ENCODE data around the gene PHGDH. TPM values are rescaled to one million over a fixed set of nuclear protein-coding genes. Genes with fewer than 3 reads are reported as not detected.
A peak's percentile ranks its signal among the peaks of the same experiment; 100 is the strongest.

Gene PHGDH
- 100 to 1,000 TPM in 1 of 6 experiments, 10 to 100 TPM in 5; 56.4 to 109 (median 87.0) TPM for total RNA-seq (2021; fragmentation: NEBNext Ultra II Directional; extraction: Animal tissue kit (Norgen Biotek cat#: 25700))
- long read RNA-seq, transcript PHGDH-208 (12 exons, 2,096 nt): major isoform, 91 of 112 reads
- long read RNA-seq, partial matches to known transcripts: 3 of 112 reads
- long read RNA-seq, other reads (novel, unspliced or antisense): 9 of 112 reads

GRCh38 chr1:119711804-119712341 lies at the start of gene PHGDH:
TSS of gene PHGDH (plus strand) at chr1:119711934. CDS start at chr1:119712023, 89 bp downstream.
- H3K36me3 Mint-ChIP-seq (ENCODE audit: low read depth): no peaks in the 10 kb centered on the region
- peak within 1 kb of the TSS; percentile 82 for H3K27ac Mint-ChIP-seq
- no peak for TF ChIP-seq CTCF (IDR thresholded peaks at IDR 0.05)
- H3K4me1 Mint-ChIP-seq (ENCODE audit: low read depth): peaks cover 34% of the 10 kb centered on the region
- H3K9me3 Mint-ChIP-seq: no peaks in the 10 kb centered on the region
- peak; percentile 78 for DNase-seq
- peak within 1 kb of the TSS; percentile 97 for H3K4me3 Mint-ChIP-seq
- peaks cover 9% of the 10 kb centered on the region for H3K27me3 Mint-ChIP-seq (ENCODE audit: insufficient read depth)

- Mint-ChIP-seq H3K4me1 (ENCODE audit: low read depth) (peaks cover 6% of the 10 kb centered on the region), H3K36me3 (ENCODE audit: low read depth) (no peaks in the 10 kb centered on the region), H3K4me3 (no peak overlapping the region), H3K9me3 (no peaks in the 10 kb centered on the region), H3K27ac (no peak overlapping the region), H3K27me3 (ENCODE audit: insufficient read depth) (peaks cover 3% of the 10 kb centered on the region)
- TF ChIP-seq CTCF (IDR thresholded peaks at IDR 0.05): no peak
- no peak for DNase-seq
Measured at GRCh38 chr1:119662034-119662437, 49.7 kb upstream of the PHGDH start.

GRCh38 chr1:119664067-119664466 lies 47.7 kb upstream of the PHGDH start:
- H3K4me1 Mint-ChIP-seq (ENCODE audit: low read depth): peaks cover 6% of the 10 kb centered on the region
- no peak overlapping the region for H3K4me3 Mint-ChIP-seq
- no peaks in the 10 kb centered on the region for H3K36me3 Mint-ChIP-seq (ENCODE audit: low read depth)
- no peaks in the 10 kb centered on the region for H3K9me3 Mint-ChIP-seq
- no peak for TF ChIP-seq CTCF (IDR thresholded peaks at IDR 0.05)
- DNase-seq: no peak
- H3K27me3 Mint-ChIP-seq (ENCODE audit: insufficient read depth): peaks cover 3% of the 10 kb centered on the region
- H3K27ac Mint-ChIP-seq: no peak overlapping the region

- Mint-ChIP-seq H3K27ac (no peak overlapping the region), H3K27me3 (ENCODE audit: insufficient read depth) (no peaks in the 10 kb centered on the region; the same call in 1 of the 2 replicates), H3K36me3 (ENCODE audit: low read depth) (no peaks in the 10 kb centered on the region), H3K9me3 (no peaks in the 10 kb centered on the region), H3K4me1 (ENCODE audit: low read depth) (peaks cover under 1% of the 10 kb centered on the region), H3K4me3 (no peak overlapping the region)
- TF ChIP-seq CTCF (IDR thresholded peaks at IDR 0.05): no peak
- DNase-seq: no peak
Measured at GRCh38 chr1:119667173-119667572, 44.6 kb upstream of the PHGDH start.

GRCh38 chr1:119670898-119671297 lies 40.8 kb upstream of the PHGDH start:
- Mint-ChIP-seq H3K27me3 (ENCODE audit: insufficient read depth) (no peaks in the 10 kb centered on the region; the same call in 1 of the 2 replicates), H3K4me1 (ENCODE audit: low read depth) (peaks cover 38% of the 10 kb centered on the region), H3K36me3 (ENCODE audit: low read depth) (no peaks in the 10 kb centered on the region), H3K9me3 (no peaks in the 10 kb centered on the region), H3K27ac (no peak overlapping the region), H3K4me3 (no peak overlapping the region)
- no peak for TF ChIP-seq CTCF (IDR thresholded peaks at IDR 0.05)
- no peak for DNase-seq

All from HFFc6 (cell line).